Transverse colon (tissue), 4 donors: ENCODE results near the gene ITGA1. TPM values are rescaled to one million over a fixed set of nuclear protein-coding genes. Genes with fewer than 3 reads are reported as not detected.

Experiments
- DNase-seq: peaks from one replicate; pipeline ENCODE4 v3.0.0-alpha.2; 2019
- H3K27ac ChIP-seq, 4 donors: fragments of 200-600 bp; sonication (generic); 2 replicates each; pipeline ENCODE4 v1.5.1; 2016 to 2018; ENCODE audit warnings: inconsistent platforms in 4 of 4
- H3K27me3 ChIP-seq: fragments of 200-600 bp; sonication (generic); 2 replicates; pipeline ENCODE4 v1.5.1; 2017; ENCODE audit warnings: inconsistent platforms
- H3K36me3 ChIP-seq, 4 donors: fragments of 200-600 bp; sonication (generic); 2 replicates each; pipeline ENCODE4 v1.5.1; 2017 to 2019; ENCODE audit warnings: inconsistent platforms in 4 of 4
- H3K4me1 ChIP-seq, 4 donors: fragments of 200-600 bp; sonication (generic); 2 replicates each; pipeline ENCODE4 v1.5.1; 2017 to 2020; ENCODE audit warnings: inconsistent platforms in 4 of 4
- H3K4me3 ChIP-seq, 4 donors: fragments of 200-600 bp; sonication (generic); 1 replicate in 1 of 4; 2 replicates in 3 of 4; pipeline versions ENCODE4 v1.5.1 to v1.6.1; 2017 to 2019; ENCODE audit warnings: inconsistent platforms in 4 of 4
- H3K9me3 ChIP-seq, 2 donors: fragments of 200-600 bp; sonication (generic); 2 replicates each; pipeline ENCODE4 v1.5.1; 2017 to 2019; ENCODE audit warnings: inconsistent platforms in 2 of 2
- CTCF ChIP-seq, 5 experiments: fragments of 200-600 bp in 3 of 5; fragments of 450-650 bp in 2 of 5; sonication (generic) in 3 of 5; IDR thresholded peaks; 1 replicate in 2 of 5; 2 replicates in 3 of 5; pipeline ENCODE4 v1.5.1; 2016 to 2017; ENCODE audit warnings: antibody characterized with exemption in 5 of 5, inconsistent platforms in 3 of 5, mild to moderate bottlenecking in 2 of 5, moderate library complexity in 1 of 5
- EP300 ChIP-seq: sonication (generic); formaldehyde crosslinking; IDR thresholded peaks from one replicate; pipeline ENCODE4 v1.6.1; 2017; ENCODE audit warnings: antibody characterized with exemption, low read depth
- POLR2A ChIP-seq: fragments of 450-650 bp; IDR thresholded peaks from one replicate; pipeline ENCODE4 v1.6.1; 2016; ENCODE audit warnings: antibody characterized with exemption, mild to moderate bottlenecking, moderate library complexity
- POLR2AphosphoS5 ChIP-seq, 3 donors: sonication (generic); formaldehyde crosslinking; IDR thresholded peaks; one replicate each; pipeline ENCODE4 v1.6.1; 2016; ENCODE audit warnings: antibody characterized with exemption in 3 of 3
- WGBS, 2 donors: methylation state at CpG; one replicate each; pipeline ENCODE4 v1.1.5; 2018; ENCODE audit warnings: low coverage in 1 of 2; 5-methylcytosine and 5-hydroxymethylcytosine counted together
- in situ Hi-C, 4 donors: fragments of 200-750 bp; cut with MboI; loops; one replicate each; pipeline versions ENCODE4 v1.15.0 to v1.15.1; 2017; ENCODE audit warnings: low sequenced_read_pairs in 3 of 4, low pct_ligation_motif_present in 1 of 4, low pct_unique_long_range_greater_than_20kb in 1 of 4
- intact Hi-C: fragments of 100-400 bp; cut with DNase I; formaldehyde crosslinking; loops from one replicate; pipeline ENCODE4 v1.15.1; 2023; ENCODE audit warnings: low total_unique reads
- total RNA-seq, 4 donors: library from RNA; depleted of rRNA; stranded (reverse); fragments of >200 nt; gene quantifications; one replicate each; pipeline ENCODE4 v1.1.0, GENCODE V29; 2016

The ITGA1 gene
- total RNA-seq, 4 donors from 2014 or later, result 42.6 to 83.2 (median 48.0) TPM

DNA sequence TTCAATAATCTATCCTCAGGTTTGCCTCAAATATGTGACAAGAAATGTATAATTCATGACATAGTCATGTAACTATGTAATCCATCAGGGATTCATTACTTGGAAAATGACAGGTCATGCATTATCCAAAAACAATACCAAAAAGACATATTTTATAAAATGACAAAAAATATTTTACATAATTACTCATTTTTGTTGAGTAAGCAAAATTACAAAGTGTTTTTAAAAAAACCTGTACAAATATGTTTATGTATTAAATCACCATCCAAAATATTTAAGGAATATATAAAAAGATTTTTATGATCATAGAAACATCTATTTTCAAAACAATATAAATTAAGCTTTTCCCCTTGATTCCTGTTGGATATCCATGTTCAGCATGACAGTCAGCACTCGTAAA is 164.8 kb downstream of the ITGA1 start:
- in situ Hi-C loops, result loop anchor here in 1 of 4 donors (10.0 kb wide), 1 partner anchor 142 kb away; no protein-coding TSS in a partner anchor

DNA sequence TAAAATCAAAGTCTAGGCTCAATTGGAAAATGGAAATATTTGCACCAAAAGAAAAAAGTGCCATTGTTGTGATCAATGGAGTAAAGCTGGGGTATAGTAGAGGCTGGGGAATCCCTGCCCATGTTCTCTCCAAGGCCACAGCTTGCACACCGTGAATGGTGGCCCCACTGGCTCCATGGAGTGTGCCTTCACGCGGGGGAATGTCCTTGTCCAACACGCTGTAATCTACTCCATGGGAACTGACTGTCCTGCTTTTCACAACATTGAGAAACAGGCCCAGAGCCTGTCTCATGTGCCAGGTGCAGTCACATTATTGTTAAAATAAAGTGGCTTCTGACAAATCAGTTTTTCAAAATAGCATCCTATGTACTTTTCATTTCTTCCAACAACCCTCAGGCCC is 168.3 kb downstream of the ITGA1 start:
- intact Hi-C loops, result loop anchor here (5.0 kb wide), 1 partner anchor 131 kb away; no protein-coding TSS in a partner anchor
- H3K27me3 ChIP-seq, result no peaks in the 10 kb centered on the region
- H3K27ac ChIP-seq, result no peak overlapping the region
- DNase-seq, result no peak
- 71 to 77% methylated on average over 4 of the region's 4 CpGs for WGBS, 2 donors
- peaks cover 0 to 15% (median 3%) of the 10 kb centered on the region in 4 donors for H3K36me3 ChIP-seq
- no peak for TF ChIP-seq CTCF (IDR thresholded peaks at IDR 0.05)
- TF ChIP-seq POLR2AphosphoS5 (IDR thresholded peaks at IDR 0.05), result no peak
- no peak for TF ChIP-seq EP300
- no peak for TF ChIP-seq POLR2A
- no peak overlapping the region for H3K4me3 ChIP-seq
- in situ Hi-C loops, result loop anchor here in 1 of 4 donors (10.0 kb wide), 1 partner anchor 139 kb away; no protein-coding TSS in a partner anchor
- no peaks in the 10 kb centered on the region for H3K9me3 ChIP-seq
- H3K4me1 ChIP-seq, result peaks cover 0 to 15% (median 0%) of the 10 kb centered on the region in 4 donors

More for the DNA sequence above, 164.8 kb downstream of the ITGA1 start:
- Histone ChIP-seq H3K27me3 (no peaks in the 10 kb centered on the region), H3K36me3 (peaks cover 0 to 15% (median 3%) of the 10 kb centered on the region in 4 donors), H3K4me1 (peaks cover 0 to 25% (median 3%) of the 10 kb centered on the region in 4 donors), H3K9me3 (no peaks in the 10 kb centered on the region), H3K27ac (no peak overlapping the region), H3K4me3 (no peak overlapping the region)
- TF ChIP-seq POLR2A, result no peak
- no peak for TF ChIP-seq POLR2AphosphoS5 (IDR thresholded peaks at IDR 0.05)
- no peak for TF ChIP-seq CTCF (IDR thresholded peaks at IDR 0.05)
- TF ChIP-seq EP300, result no peak
- WGBS, 2 donors, result 92 to 100% methylated on average over 1 of the region's 1 CpG
- intact Hi-C loops, result no loop called here
- no peak for DNase-seq

GRCh38 chr5:52956915-52957747 is 169.4 kb downstream of the ITGA1 start:
- Histone ChIP-seq H3K36me3 (peaks cover 0 to 15% (median 3%) of the 10 kb centered on the region in 4 donors), H3K9me3 (no peaks in the 10 kb centered on the region), H3K27ac (no peak overlapping the region), H3K4me1 (peaks cover 0 to 15% (median 0%) of the 10 kb centered on the region in 4 donors), H3K4me3 (no peak overlapping the region), H3K27me3 (no peaks in the 10 kb centered on the region)
- 44 to 45% methylated on average over 5 to 6 of the region's 6 CpGs for WGBS, 2 donors
- no peak for DNase-seq
- no peak for TF ChIP-seq EP300
- in situ Hi-C loops, result loop anchor here in 1 of 4 donors (10.0 kb wide), 1 partner anchor 138 kb away; no protein-coding TSS in a partner anchor
- intact Hi-C loops, result loop anchor here (5.0 kb wide), 1 partner anchor 130 kb away; no protein-coding TSS in a partner anchor

DNA sequence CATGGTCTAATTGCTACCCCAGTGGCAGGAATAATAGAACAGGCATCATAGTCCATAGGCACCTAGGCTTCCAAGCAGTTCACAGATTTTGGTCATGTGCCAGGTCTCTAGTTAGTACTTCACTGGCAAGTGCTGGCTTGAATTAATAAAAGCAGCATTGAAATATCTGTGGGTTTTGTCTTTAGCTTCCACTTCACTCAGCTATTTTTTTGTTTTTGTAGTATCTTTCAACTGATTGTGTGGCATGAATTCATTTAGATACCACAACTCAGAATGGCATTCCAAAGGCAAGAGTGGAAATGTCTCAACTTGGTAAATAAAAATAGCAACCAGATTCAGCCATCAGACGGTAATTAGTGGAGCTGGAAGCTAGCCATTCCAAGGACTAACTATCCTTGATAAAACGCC is 173.6 kb downstream of the ITGA1 start:
- TF ChIP-seq POLR2A (no peak), EP300 (no peak)
- Histone ChIP-seq H3K36me3 (no peaks in the 10 kb centered on the region), H3K9me3 (no peaks in the 10 kb centered on the region), H3K4me1 (peaks cover 0 to 15% (median 0%) of the 10 kb centered on the region in 4 donors), H3K4me3 (no peak overlapping the region), H3K27ac (no peak overlapping the region), H3K27me3 (no peaks in the 10 kb centered on the region)
- intact Hi-C loops (no loop called here), in situ Hi-C loops (no loop called here)
- DNase-seq, result no peak
- WGBS, 2 donors, result 70 to 73% methylated on average over 2 of the region's 2 CpGs

DNA sequence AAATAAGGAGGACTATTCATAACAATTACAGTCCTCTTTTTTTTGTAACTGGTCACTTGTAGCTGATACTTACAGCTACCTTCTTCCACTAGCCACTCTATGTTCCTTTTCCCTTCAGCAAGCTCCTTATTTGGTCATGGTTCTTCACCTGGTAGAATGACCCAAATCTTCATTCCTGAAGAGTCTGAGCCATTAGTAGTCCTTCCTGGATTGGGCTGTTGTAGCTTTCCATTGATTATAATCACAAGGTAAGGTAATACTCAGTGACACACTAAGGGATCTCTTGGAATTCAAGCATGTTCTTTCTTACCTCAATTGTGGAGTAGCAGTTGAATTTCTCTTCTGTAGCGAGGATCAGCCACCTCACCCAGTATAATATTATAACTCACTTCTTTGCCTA is 175.9 kb downstream of the ITGA1 start:
- Histone ChIP-seq H3K4me3 (no peak overlapping the region), H3K4me1 (no peaks in the 10 kb centered on the region), H3K27ac (no peak overlapping the region), H3K36me3 (no peaks in the 10 kb centered on the region), H3K9me3 (no peaks in the 10 kb centered on the region), H3K27me3 (no peaks in the 10 kb centered on the region)
- DNase-seq, result no peak
- in situ Hi-C loops, result no loop called here
- intact Hi-C loops, result no loop called here
- TF ChIP-seq EP300 (no peak), CTCF (IDR thresholded peaks at IDR 0.05) (no peak), POLR2A (no peak), POLR2AphosphoS5 (IDR thresholded peaks at IDR 0.05) (no peak)
- WGBS, 2 donors, result 88 to 96% methylated on average over 1 of the region's 1 CpG
